Dedifferentiated amniotic fluid mesenchymal stem cell (primary cell): ENCODE measurements around the gene PDE6A.

ENCODE experiments used
- DNase-seq: peaks from one replicate; pipeline ENCODE4 v3.0.0-alpha.2; 2016; ENCODE audit errors: extremely low spot score

Gene PDE6A

DNA sequence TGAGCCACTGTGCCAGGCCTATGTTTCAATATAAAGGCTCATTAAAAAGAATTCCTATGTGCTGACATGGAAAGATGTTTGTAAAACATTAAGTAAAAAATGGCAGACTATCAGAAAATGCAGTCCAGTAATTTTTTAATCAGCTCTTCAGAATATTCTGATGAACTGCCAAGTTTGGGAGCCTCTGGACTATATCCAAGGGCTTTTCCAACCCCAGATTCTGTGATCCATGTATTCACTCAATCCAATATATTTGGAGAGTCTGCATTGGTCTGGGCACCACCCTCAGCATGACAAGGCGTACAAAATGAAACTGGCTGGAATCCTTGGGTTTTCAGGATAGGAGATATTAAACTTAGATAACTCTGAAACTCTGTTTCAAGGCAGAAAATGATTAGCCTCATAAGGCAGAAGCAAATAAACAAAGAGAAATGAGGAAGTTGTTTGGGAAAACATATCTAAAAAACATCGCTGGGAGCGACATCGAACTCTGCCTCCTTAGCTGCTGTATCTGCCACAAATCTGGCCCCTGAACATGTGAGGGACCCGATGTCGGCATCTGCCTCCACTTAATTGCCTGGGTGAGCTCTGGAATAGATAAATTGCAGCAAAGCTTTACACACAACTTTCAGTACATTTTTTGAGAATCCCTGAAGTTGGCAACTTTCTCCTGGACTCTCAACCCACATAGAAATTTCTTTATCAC is 14.4 kb downstream of the PDE6A start:
- no peak for DNase-seq

DNA sequence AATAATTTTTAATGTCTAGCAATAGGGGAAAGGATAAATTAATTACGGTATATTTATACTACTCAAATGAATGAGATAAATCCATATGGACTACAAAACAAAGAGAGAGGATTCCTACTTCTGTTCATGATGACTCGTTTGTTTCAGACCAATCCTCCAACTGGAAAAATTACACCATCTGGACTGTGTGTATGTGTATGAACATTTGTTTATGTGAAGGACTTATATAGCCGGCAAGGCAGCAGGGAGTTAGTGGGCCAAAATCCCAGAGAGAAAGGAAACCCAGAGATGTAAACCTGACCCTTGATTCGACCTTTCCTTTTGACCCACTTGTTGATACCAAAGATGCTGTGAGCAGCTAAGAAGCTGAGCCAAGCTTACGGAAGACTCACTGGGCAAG is 20.1 kb downstream of the PDE6A start:
- no peak for DNase-seq

DNA sequence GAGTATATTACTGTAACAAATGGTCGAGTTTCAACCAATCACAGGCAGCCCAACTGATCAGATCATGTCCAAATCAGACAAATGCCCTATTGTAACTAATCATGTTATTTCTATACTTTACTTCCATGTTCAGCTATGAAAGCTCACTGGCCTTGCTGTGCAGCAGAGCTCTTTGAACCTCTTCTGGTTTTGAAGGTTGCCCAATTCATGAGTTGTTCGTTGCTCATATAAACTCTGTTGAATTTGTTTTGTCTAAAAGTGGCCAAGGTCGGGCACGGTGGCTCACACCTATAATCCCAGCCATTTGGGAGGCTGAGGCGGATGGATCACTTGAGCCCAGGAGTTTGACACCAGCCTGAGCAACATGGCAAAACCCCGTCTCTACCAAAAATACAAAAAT is 21.6 kb downstream of the PDE6A start:
- DNase-seq, result no peak

DNA sequence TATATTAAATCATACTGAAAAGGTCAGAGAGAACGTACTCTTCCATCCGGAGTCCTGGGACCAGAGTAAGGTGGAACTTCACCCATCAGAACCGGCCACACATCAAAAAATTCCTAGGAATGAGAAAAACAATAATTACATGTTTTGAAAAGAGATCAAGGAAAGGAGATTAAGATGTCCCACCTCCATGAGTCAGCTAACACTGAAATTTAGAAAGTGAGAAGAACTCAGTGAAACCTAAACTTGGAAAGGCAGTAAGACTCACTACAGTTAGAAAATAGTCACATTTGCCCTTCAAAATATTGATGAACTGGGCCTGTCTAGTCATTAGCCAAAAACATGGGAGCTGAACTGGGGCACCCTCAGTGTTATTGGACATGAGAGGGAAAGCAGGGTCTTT is 23.0 kb downstream of the PDE6A start:
- DNase-seq, result no peak

DNA sequence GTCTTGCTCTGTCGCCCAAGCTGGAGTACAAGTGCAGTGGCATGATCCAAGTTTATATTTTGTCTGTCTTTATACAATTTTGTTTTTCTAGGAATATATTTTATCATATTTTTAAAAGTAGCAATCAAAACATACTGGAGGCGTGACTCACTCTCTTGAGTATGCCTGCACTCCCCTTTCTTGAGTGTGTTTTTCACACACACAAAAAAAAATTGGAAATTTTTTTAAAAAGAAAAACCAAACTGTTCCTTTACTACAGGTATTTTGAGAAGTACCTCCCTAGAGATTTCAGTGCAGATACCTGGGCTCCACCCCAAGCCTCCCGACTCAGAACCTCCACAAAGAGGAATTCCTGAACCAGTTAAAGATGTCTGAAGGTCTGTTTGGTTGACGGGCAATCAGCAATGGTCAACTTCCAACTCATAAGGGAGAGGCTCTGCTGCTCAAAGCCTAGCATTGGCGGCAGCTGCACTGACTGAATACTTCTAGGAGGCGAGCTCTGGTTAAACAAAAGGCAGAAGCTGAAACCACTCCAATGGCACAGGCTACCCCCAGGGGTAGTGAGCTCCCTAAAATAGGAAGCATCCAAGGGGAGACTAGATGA is 27.4 kb downstream of the PDE6A start:
- DNase-seq, result no peak

DNA sequence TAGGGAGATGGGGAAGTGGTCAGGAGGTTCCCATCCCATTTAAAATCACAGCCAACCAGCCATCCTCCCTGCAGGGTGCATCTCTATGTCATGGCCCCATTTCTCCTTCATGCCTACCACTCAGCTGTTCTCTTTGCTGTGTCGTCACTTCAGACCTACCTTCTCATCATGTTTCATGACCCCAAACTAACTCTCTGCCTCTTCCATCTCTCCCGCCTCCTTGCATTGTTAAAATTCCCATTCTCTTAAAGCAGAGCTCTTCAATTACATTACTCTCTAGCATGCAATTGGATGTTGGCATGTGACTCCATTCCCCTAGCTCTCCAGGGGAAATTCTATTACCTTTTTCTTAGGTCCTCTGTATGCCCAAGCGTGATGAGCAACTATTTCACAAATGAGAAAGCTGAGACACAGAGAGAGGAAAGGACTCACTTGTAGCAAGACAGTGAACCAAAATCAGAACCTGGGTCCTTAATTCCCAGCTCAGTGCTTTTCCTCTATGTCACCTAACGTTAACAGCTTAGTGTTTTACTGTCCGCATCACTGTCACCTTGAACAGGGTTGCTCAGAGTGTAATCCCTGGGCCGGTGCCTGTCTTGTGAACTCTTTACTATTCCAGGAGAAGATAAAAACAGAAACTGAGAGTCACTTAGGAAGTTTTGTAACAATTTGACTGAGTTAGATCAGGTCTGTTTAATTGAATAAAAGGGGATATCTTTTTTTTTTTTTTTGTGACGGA is 28.1 kb downstream of the PDE6A start:
- no peak for DNase-seq

DNA sequence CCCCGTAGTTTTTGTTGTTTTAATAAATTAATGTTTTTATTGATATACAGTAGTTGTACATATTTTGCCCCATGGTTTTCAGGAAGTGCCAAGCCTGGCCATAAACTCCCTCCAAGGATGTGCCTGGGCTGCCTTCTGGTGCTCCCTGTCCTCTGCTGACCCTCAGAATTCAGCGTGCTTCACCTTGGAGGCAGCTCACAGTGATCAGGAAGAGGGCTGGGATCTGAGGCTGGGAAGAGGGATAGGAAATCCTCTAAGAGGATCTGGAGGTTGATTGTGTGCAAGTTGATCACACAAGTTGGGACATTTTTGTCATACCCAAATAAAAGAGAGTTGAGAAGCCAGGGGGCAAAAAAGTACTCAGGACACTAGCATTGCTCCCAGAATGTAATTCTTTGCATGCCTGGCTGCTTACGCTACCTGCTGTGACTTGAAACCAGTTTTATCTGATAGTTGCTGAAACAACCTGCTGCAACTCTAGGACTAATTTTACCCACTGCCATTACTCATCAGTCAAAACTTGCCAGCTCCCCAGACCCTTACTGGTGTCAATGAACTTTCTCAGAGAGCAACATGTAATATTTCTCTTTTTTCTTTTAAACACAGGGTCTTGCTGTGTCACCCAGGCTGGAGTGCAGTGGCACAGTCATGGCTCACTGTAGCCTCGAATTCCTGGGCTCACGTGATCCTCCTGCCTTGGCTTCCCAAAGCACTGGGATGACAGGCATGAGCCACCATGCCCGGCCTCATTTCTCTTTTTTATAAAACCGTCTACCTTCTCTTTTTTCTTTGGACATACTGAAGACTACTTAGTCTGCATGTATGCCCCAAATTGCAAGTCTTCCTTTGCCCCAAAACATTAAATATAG is 29.0 kb downstream of the PDE6A start:
- DNase-seq, result no peak

DNA sequence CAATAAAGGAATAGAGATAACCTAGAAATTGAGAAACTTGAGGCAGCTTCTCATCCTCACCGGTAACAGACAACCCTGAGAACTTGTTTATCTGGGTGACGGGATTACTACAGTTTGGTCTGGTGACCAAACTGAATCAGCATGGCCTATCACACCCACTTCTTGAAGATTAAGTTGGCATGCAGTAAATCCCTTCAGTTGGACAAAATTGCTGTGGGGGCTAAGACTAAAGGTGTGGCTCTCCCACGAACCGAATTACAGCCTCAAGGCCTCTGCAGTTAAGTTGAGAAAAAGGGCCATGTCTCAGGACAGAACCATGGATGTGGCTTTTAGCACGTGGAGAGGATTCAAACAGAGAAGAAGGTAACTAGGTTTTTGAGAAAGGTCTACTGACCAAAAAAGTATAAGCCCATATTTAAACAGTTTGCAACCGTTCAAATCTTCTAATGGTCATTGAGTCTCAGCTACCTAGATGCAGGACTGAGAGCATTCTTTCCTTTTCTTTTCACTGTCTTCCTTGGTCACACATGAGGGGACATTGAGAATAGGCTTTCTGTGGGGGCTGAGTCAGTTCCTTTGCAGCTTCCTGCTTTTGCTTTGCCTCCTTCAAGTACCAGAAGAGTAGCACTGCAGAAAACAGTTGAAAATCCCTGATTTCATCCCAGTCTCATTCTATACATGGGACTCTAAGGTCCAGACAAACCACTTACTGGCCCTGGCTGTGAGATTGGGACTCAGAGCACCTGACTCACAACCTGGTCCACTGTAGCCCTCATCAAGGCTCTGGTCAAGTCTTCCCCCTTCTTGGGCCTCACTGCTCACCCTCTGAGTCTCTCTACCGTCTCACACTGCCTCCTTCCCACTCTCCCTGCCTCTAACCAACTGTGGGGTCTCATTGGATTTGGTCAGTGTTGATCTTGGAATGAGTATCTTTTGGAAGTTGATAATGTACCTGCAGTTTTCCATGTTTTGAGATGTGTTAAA is 30.9 kb downstream of the PDE6A start:
- no peak for DNase-seq

DNA sequence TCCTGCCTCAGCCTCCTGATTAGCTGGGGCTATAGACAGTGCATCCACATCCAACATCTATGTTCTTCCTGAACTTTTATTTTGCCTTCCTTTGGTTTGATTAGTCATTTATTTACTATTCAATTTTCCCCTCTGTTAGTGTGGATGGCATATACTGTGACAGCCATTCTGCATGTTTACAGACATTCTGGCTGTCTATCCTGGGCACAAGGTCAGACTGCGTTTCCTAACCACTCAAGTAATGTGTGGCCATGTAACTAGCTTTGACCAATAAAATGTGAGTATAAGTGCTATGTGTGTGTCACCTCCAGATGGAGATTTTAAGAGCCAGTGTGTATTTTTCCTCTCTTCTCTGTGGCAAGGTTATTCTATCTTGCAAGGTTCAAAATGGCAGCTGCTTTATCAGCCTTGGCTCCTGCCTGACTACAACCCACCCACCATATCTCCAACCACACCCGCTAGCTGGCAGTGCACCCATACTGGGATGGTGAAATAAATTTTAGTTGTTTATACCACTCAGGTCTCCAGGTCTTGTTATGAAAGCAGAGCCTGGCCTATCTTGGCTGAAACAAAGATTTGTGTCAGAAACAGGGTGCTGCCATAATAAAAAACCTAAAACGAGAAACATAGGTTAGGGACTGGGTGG is 32.2 kb downstream of the PDE6A start:
- no peak for DNase-seq

DNA sequence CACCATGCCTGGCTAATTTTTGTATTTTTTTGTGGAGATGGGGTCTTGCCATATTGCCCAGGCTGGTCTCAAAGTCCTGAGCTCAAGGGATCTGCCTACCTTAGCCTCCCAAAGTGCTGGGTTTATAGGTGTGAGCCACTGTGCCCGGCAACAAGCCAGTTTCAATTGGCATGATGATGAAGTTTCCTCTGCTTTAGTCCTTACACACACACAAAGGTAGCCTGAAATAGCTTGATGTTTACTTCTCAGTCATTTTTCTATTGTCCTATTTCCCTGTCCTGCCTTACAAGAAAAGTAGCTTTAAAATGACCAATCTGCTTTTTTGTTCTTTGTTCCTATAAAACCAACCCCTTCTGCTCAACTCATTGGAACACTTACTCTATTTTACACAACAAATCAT is 33.6 kb downstream of the PDE6A start:
- no peak for DNase-seq

DNA sequence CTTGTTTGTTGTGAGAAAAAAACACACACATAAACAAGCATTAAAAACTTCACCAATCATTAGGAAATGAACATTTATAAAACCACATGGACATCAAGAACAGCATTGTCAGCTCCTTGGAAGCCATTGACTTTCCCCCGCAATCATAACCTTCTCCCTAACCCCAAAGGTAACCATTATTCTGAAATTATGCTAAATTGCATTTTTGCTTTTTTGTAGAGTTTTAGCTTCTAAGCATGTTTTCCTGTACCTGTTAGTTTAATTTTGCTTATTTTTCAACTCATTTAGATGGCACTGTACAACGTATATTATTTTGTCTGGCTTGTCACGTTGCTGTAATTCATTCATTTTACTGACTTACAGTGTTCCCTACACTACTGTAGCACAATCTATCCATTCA is 36.8 kb downstream of the PDE6A start:
- DNase-seq, result no peak

DNA sequence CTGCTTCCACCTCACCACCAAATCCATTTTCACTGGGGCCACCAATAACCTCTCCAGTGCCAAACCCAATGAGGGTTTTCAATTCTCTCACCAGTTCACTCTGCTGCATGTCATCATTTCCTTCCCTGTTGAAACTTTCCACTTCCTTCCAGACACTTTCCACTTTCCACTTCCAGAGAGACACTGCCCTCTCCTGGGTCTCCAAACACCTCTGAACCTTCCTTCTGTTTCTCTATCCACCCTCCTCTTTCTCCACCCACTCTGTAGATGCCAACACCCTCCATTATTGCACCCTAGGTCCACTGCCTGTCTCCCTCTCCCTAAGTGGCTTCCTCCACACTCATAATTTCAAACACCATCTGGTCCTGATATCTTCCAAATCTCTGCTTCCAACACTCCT is 39.6 kb downstream of the PDE6A start:
- no peak for DNase-seq

DNA sequence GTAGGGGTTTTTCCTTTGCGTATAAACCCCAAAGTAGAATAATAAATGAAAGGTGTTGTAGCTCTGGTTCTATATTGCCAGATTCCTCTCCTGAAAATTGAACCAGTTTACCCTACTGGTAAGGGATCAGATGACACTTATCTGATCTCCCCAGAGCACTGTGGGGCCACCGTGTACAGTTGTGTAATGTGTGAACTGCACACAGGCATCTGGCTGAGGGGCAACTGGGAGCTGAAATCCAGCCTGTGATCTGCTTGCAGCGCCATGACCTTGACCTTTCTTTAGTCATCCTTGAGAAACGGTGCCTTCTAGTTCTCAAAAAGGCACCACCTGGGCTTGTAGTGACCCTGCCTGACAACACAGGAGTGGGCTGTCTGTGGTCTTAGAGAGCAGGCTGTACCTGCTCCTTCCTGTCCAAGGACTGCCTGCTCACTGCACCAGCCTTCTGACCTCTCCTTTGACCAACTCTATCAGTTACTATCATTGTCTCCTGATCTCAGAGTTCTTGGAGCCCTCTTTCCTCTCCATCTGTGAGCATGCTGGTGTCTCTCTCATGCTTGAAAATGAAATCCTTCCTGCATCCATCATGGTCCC is 40.2 kb downstream of the PDE6A start:
- DNase-seq, result no peak

DNA sequence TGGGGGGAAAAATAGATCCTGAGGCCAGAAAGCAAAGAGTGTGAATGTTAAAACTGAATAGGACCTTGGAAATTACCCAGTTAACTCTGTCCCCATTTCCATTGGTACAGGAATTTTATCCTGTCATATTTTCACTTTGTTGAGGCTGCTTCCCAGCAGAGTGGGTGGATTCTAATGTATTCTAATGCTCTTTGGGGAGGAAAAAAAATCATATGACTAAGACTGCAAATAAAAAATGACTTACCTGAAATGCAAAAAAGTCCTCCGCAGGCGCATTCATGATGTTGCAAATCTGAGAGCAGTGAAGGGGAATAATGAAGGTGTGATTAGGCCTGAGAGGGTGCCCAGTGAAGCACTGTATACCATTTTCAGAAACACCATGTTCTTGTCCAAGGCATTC is 41.2 kb downstream of the PDE6A start:
- no peak for DNase-seq

DNA sequence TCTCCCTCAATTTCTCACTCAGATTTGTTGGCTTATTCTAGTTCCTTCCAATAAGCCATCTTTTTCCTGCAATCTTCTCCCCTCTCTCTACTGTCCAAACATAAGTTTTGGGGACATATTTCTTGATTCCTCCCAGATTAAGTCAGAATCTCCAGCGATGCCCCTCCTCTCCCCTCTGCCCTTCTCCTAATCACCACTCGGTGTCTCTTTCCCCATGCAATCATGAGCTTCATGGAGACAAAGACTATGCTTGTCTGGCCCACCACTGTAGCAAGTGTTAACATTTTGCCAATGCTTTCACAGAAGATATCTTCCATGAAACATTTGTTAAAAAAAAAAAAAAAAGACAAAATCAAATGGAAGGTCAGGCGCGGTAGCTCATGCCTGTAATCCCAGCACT is 42.4 kb downstream of the PDE6A start:
- DNase-seq, result no peak

DNA sequence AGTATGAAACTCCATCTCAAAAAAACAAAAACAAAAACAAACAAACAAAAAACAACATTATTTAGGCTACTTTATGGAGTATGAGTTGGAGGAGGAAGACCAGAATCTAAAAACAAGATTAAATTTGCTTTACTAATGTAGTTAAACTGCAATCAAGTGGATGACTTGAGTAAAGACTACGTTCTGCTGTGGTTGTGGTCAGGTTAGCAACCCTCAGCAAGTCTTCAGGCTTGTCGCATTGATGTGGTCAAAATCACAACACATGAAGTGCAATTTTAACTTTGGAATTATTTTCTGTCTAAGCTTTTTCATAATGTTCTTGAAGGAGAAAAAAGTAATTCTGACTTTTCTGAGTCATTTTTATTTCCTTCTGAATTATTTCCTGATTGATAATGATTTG is 43.1 kb downstream of the PDE6A start:
- no peak for DNase-seq

DNA sequence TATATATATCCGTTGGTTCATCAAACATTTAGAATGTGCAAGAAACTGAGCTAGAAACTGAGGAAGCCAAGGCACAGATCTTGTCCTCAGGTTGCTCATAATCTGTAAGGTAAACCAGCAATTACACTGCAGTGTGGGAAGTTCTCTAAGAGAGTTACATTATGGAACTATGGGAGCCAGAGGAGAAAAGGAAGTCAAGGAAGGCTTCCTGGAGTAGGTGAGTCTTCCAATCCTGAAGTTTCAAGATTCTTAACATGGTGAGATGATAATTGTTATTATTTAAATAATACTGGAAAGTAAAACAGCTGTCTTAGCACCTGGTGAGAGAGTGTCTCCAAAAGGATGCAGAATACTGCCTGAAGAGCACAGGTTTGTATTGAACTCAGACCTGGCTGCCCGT is 44.2 kb downstream of the PDE6A start:
- no peak for DNase-seq

DNA sequence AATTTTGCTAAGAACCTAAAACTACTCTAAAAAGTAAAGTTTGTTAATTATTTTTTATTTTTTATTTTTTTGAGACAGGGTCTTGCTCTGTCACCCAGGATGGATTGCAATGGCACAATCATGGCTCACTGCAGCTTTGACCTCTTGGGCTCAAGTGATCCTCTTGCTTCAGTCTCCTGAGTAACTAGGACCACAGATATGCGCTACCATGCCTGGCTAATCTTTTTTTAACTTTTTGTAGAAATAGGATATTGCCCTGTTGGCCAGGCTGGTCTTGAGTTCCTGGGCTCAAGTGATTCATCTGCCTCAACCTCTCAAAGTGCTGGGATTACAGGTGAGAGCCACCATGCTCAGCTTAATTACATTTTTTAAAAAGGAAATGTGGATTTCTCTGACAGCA is 45.8 kb downstream of the PDE6A start:
- no peak for DNase-seq

DNA sequence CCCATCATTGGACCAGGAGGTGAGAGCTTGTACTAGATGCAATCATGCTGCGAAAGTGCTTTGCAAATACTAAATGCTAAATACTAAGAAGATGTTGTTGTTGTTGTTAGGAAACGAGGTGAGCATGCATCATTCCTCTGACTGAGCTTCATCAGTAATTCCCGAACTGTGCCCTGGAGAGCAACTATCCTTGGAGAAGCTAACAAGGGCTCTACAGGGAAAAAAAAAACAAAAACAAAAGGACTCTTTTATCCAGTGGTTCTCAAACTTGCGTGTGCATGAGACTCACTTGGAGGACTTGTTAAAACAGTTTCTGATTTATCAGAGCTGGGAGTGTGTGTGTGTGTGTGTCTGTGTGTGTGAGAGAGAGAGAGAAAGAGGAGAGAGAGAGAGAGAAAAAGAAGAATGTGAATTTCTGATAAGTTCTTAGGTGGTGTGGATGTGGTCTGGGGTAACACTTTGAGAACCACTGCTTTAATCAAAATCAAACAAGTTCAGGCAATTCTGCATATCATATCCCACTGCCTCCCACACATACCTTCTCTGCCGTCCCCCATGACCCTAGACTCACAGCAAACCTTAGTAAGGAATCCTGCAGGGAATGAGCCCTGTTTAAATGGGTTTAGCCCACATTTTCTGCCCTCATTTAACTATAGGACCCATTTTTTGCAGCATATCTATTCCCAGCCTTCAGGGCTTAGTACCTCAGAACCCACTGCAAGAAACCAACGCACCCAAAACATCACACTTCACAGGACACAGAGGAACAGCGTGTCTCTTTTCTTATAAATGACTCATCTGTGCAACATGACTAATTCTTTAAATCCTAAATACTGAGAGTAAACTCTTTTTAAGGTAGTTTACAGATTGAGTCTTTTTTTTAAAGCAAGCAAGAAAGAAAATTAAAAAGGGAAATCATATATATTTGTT is 48.9 kb downstream of the PDE6A start:
- no peak for DNase-seq
